RWPE2 (cell line): ENCODE results near the gene PPFIA3.

Experiments
- ATAC-seq: fragments of 200-7000 bp; cut with Tn5 transposase; 3 replicates; pipeline ENCODE4 v1.9.1; 2021; ENCODE audit warnings: low read depth
- DNase-seq: peaks from one replicate; pipeline ENCODE4 v3.0.0-alpha.2; 2020; ENCODE audit warnings: low spot score
- H3K27ac ChIP-seq: fragments of 450-650 bp; 2 replicates; pipeline ENCODE4 v1.5.1; 2017; ENCODE audit warnings: mild to moderate bottlenecking; ENCODE audit not compliant: poor library complexity, severe bottlenecking
- H3K27me3 ChIP-seq: fragments of 250-450 bp; sonication (Bioruptor Pico); 2 replicates; pipeline ENCODE4 v1.5.1; 2021; ENCODE audit warnings: mild to moderate bottlenecking, moderate library complexity; ENCODE audit not compliant: insufficient read depth, poor library complexity, severe bottlenecking
- H3K36me3 ChIP-seq: fragments of 250-450 bp; sonication (Bioruptor Pico); 2 replicates; pipeline ENCODE4 v1.5.1; 2020; ENCODE audit warnings: low read depth, mild to moderate bottlenecking, moderate library complexity
- H3K4me1 ChIP-seq: fragments of 250-450 bp; sonication (Bioruptor Pico); 2 replicates; pipeline ENCODE4 v1.5.1; 2021; ENCODE audit warnings: mild to moderate bottlenecking, moderate library complexity; ENCODE audit not compliant: insufficient read depth, poor library complexity, severe bottlenecking
- H3K4me3 ChIP-seq: fragments of 250-450 bp; sonication (Bioruptor Pico); 2 replicates; pipeline ENCODE4 v1.5.1; 2021; ENCODE audit warnings: mild to moderate bottlenecking, moderate library complexity; ENCODE audit not compliant: severe bottlenecking
- H3K9me3 ChIP-seq: fragments of 250-450 bp; sonication (Bioruptor Pico); 2 replicates; pipeline ENCODE4 v1.5.1; 2021; ENCODE audit warnings: mild to moderate bottlenecking, moderate library complexity; ENCODE audit not compliant: severe bottlenecking
- TF ChIP-seq, protein P1 (sequence below): fragments of 450-650 bp; IDR thresholded peaks from one replicate; pipeline ENCODE4 v1.5.1; 2017; ENCODE audit warnings: mild to moderate bottlenecking, moderate library complexity; ENCODE audit not compliant: poor library complexity, severe bottlenecking

The PPFIA3 gene

DNA sequence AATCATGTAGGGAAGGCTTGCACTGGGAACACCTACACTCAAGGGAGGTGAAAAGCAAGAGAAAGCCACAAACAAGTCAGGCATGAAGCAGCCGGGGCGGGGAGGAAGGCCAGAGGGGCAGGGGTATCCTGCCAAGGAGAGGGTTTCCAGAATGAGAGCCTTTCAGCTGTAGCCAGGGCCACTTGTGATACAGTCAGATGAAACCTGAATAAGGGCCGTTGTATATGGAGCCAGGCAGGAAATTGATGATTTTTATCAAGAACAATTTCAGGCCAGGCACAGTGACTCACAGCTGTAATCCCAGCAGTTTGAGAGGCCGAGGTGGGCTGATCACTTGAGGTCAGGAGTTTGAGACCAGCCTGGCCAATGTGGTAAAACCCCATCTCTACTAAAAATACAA, 42.6 kb downstream of the PPFIA3 start:
- Histone ChIP-seq H3K4me3 (no peak overlapping the region), H3K27me3 (no peaks in the 10 kb centered on the region), H3K4me1 (peaks cover 3% of the 10 kb centered on the region), H3K9me3 (no peaks in the 10 kb centered on the region), H3K36me3 (0 out of 2 replicates have a peak, but pooled peaks cover 3% of the 10 kb centered on the region), H3K27ac (no peak overlapping the region)
- TF ChIP-seq, protein P1, sequence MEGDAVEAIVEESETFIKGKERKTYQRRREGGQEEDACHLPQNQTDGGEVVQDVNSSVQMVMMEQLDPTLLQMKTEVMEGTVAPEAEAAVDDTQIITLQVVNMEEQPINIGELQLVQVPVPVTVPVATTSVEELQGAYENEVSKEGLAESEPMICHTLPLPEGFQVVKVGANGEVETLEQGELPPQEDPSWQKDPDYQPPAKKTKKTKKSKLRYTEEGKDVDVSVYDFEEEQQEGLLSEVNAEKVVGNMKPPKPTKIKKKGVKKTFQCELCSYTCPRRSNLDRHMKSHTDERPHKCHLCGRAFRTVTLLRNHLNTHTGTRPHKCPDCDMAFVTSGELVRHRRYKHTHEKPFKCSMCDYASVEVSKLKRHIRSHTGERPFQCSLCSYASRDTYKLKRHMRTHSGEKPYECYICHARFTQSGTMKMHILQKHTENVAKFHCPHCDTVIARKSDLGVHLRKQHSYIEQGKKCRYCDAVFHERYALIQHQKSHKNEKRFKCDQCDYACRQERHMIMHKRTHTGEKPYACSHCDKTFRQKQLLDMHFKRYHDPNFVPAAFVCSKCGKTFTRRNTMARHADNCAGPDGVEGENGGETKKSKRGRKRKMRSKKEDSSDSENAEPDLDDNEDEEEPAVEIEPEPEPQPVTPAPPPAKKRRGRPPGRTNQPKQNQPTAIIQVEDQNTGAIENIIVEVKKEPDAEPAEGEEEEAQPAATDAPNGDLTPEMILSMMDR: no peak
- DNase-seq (no peak), ATAC-seq (no peak)

DNA sequence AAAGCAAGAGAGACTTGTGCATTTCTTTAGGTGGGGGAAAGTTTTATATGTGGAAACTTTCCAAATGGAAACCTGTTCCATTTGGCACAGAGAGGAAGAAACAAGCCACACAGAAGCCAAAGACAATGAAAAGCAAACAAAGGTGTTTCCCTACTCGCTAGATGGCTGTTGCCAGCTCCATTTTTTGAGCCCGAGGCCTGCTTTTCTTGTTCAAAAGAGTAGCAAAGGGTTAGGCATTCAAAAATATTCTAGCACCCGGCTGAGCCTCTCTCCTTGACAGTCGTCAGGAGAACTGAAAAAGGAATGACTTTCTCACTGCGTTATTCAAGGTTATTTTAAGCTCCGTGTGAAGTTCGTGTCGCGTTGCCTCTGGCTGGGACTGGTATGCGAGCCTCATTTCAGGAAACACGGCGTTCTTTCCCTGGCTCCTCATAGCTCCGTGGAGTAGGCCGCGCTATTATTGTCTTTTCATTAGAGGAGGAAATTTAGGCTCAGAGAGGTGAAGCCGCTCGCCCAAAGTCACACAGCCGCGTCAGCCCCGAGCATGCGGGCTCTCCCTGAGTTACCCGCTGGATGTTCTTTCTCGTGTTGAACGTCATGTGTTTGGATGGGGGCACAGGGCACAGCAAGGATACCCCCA, 45.9 kb downstream of the PPFIA3 start:
- Histone ChIP-seq H3K4me3 (no peak overlapping the region), H3K9me3 (no peaks in the 10 kb centered on the region), H3K27me3 (no peaks in the 10 kb centered on the region), H3K27ac (no peak overlapping the region), H3K36me3 (peaks cover 6% of the 10 kb centered on the region), H3K4me1 (no peaks in the 10 kb centered on the region)
- DNase-seq: no peak
- ATAC-seq: no peak
- TF ChIP-seq, protein P1: no peak

GRCh38 chr19:49165865-49166301, 46.5 kb downstream of the PPFIA3 start:
- H3K36me3 ChIP-seq: peaks cover 11% of the 10 kb centered on the region
- DNase-seq: no peak
- no peaks in the 10 kb centered on the region for H3K27me3 ChIP-seq
- TF ChIP-seq, protein P1: no peak
- no peak overlapping the region for H3K27ac ChIP-seq
- H3K9me3 ChIP-seq: no peaks in the 10 kb centered on the region
- H3K4me3 ChIP-seq: no peak overlapping the region
- H3K4me1 ChIP-seq: no peaks in the 10 kb centered on the region
- ATAC-seq: no peak

GRCh38 chr19:49167857-49168409, 48.6 kb downstream of the PPFIA3 start:
- Histone ChIP-seq H3K4me3 (no peak overlapping the region), H3K27me3 (no peaks in the 10 kb centered on the region), H3K27ac (no peak overlapping the region), H3K4me1 (no peaks in the 10 kb centered on the region), H3K36me3 (peaks cover 19% of the 10 kb centered on the region), H3K9me3 (no peaks in the 10 kb centered on the region)
- DNase-seq: no peak
- ATAC-seq: no peak
- TF ChIP-seq, protein P1: no peak

GRCh38 chr19:49168421-49168820, 49.1 kb downstream of the PPFIA3 start:
- no peaks in the 10 kb centered on the region for H3K9me3 ChIP-seq
- no peak overlapping the region for H3K4me3 ChIP-seq
- no peak for ATAC-seq
- no peaks in the 10 kb centered on the region for H3K27me3 ChIP-seq
- no peaks in the 10 kb centered on the region for H3K4me1 ChIP-seq
- no peak overlapping the region for H3K27ac ChIP-seq
- H3K36me3 ChIP-seq: peaks cover 21% of the 10 kb centered on the region
- no peak for DNase-seq
- TF ChIP-seq, protein P1: no peak
